Kidney (tissue), 14 donors: ENCODE results near the gene GRSF1. TPM values are rescaled to one million over a fixed set of nuclear protein-coding genes. Genes with fewer than 3 reads are reported as not detected.
A peak's percentile ranks its signal among the peaks of the same experiment; 100 is the strongest.

ENCODE experiments used
- DNase-seq, 5 donors: peaks; one replicate each; pipeline ENCODE4 v3.0.0-alpha.2; 2013 to 2020
- FAIRE-seq: peaks from 2 replicates; lab custom pipeline; 2012; peaks lifted over from hg19 to GRCh38; lab: Jason Lieb, UNC
- H3K27ac ChIP-seq, 2 donors: one replicate each; pipeline ENCODE4 v1.7.0; 2013; ENCODE audit warnings: low read depth in 2 of 2, low read length in 2 of 2, inconsistent platforms in 1 of 2
- H3K27me3 ChIP-seq: one replicate; pipeline ENCODE4 v1.7.1; 2013; ENCODE audit warnings: low read length, inconsistent platforms; ENCODE audit not compliant: control insufficient read depth, insufficient read depth
- H3K36me3 ChIP-seq, 3 donors: one replicate each; pipeline versions ENCODE4 v1.7.0 to v1.7.1; 2013; ENCODE audit warnings: low read length in 3 of 3, control low read depth in 1 of 3, inconsistent platforms in 1 of 3; ENCODE audit not compliant: insufficient read depth in 3 of 3, control insufficient read depth in 2 of 3
- H3K4me1 ChIP-seq, 3 donors: one replicate each; pipeline versions ENCODE4 v1.7.0 to v1.7.1; 2013; ENCODE audit warnings: low read length in 3 of 3, inconsistent platforms in 1 of 3, low read depth in 1 of 3; ENCODE audit not compliant: control insufficient read depth in 2 of 3, insufficient read depth in 2 of 3
- H3K4me3 ChIP-seq, 3 donors: one replicate each; pipeline versions ENCODE4 v1.7.0 to v1.8.1; 2013; ENCODE audit warnings: low read length in 3 of 3, control low read depth in 1 of 3, inconsistent platforms in 1 of 3
- H3K9ac ChIP-seq, 3 donors: one replicate each; pipeline versions ENCODE4 v1.7.0 to v1.7.1; 2013; ENCODE audit warnings: low read length in 3 of 3, control low read depth in 1 of 3, inconsistent platforms in 1 of 3
- H3K9me3 ChIP-seq, 3 donors: one replicate each; pipeline versions ENCODE4 v1.7.0 to v1.7.1; 2013; ENCODE audit warnings: low read length in 3 of 3, control low read depth in 1 of 3, inconsistent platforms in 1 of 3; ENCODE audit not compliant: control insufficient read depth in 2 of 3, insufficient read depth in 1 of 3
- CTCF ChIP-seq: IDR thresholded peaks from 3 replicates; pipeline ENCODE4 v1.5.1; 2012; ENCODE audit warnings: mild to moderate bottlenecking, moderate library complexity, borderline replicate concordance; ENCODE audit not compliant: insufficient read depth; ENCODE audit errors: extremely low read depth
- intact Hi-C: fragments of 100-400 bp; cut with DNase I; formaldehyde crosslinking; loops from one replicate; pipeline ENCODE4 v1.11.1; 2022
- polyA plus RNA-seq: library from polyadenylated mRNA; stranded (reverse); fragments of 350-450 nt; fragmentation: Illumina TruSeq; extraction: RNeasy Lipid Tissue Mini Kit (QIAGEN cat#74804); gene quantifications from one replicate; pipeline ENCODE4 v1.2.3, GENCODE V29; 2014; ENCODE audit warnings: low read depth, low replicate concordance; ENCODE audit not compliant: insufficient read depth
- total RNA-seq: library from RNA; stranded (reverse); fragmentation: NEBNext Ultra II Directional; extraction: Animal tissue kit (Norgen Biotek cat#: 25700); gene quantifications from one replicate; pipeline ENCODE4 v1.2.1, GENCODE V29; 2021
- donor health status: control.
- donor health status: control.
- donor health status: control.
- donor health status: control.
- donor health status: control.
- donor health status: DM: yes; HTN: yes; CAD: no.
- donor health status: Normal renal cell carcinoma (clear cell type).

The GRSF1 gene
- total and polyA plus RNA-seq, 2 donors from 2014 or later: 56.6 to 64.9 TPM

DNA sequence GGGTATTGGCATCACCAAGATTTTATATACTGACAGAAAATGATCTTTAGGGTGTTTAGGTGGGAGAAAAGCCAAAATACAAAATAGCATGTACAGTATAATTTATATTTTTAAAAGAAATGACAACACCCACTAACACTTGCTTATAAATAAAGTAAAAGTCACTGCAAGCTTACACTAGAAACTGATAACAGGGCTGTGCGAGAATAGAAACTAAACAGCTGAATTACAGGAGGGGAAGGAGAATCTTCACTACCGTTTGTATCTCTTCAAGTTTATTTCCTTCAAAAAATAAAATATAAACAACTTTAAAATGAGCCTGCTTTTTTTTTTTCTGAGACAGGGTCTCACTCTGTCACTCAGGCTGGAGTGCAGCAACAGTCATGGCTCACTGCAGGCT, 22.8 kb downstream of the GRSF1 start:
- intact Hi-C loops: no loop called here
- Histone ChIP-seq H3K27ac (no peak overlapping the region), H3K9ac (no peak overlapping the region), H3K4me3 (no peak overlapping the region), H3K27me3 (no peaks in the 10 kb centered on the region), H3K4me1 (no peaks in the 10 kb centered on the region), H3K9me3 (no peaks in the 10 kb centered on the region), H3K36me3 (peaks cover 0 to 27% (median 4%) of the 10 kb centered on the region in 3 donors)
- no peak for TF ChIP-seq CTCF
- DNase-seq (peak in 2 of 5 donors; percentile 12 to 16), FAIRE-seq (no peak)

DNA sequence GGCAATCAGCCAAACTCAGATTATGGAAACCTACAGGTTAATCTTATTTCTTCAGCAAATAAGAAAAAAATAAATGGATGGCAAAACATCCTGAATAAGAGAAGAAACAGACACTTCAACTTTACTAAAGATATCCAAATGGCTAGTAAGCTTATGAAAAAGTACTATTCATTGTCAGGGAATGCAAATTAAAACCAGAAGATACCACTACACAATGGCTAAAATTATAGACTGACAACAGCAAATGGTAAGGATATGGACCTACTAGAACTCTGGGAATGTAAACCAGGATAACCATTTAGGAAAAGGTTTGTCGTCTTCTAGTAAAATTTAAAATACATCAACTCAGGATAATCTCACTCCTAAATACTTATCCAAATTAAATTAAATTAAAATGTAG, 24.3 kb downstream of the GRSF1 start:
- Histone ChIP-seq H3K4me1 (no peaks in the 10 kb centered on the region), H3K27ac (no peak overlapping the region), H3K9ac (no peak overlapping the region), H3K36me3 (peaks cover 0 to 20% (median 4%) of the 10 kb centered on the region in 3 donors), H3K27me3 (no peaks in the 10 kb centered on the region), H3K9me3 (no peaks in the 10 kb centered on the region), H3K4me3 (no peak overlapping the region)
- DNase-seq (no peak), FAIRE-seq (no peak)
- intact Hi-C loops: no loop called here
- TF ChIP-seq CTCF: no peak

GRCh38 chr4:70808151-70808550, 31.5 kb downstream of the GRSF1 start:
- Histone ChIP-seq H3K9me3 (no peaks in the 10 kb centered on the region), H3K4me3 (no peak overlapping the region), H3K9ac (no peak overlapping the region), H3K27ac (no peak overlapping the region), H3K27me3 (no peaks in the 10 kb centered on the region), H3K36me3 (peaks cover 0 to 18% (median 2%) of the 10 kb centered on the region in 3 donors), H3K4me1 (no peaks in the 10 kb centered on the region)
- DNase-seq: no peak
- no peak for FAIRE-seq
- intact Hi-C loops: no loop called here
- no peak for TF ChIP-seq CTCF
